ENCODE measurements around the gene TMEM207. TPM values are rescaled to one million over a fixed set of nuclear protein-coding genes. Genes with fewer than 3 reads are reported as not detected.

Gene TMEM207
- not detected for total RNA-seq
- long read RNA-seq, donor 1 = 0 reads
- long read RNA-seq, donor 2 = 0 reads

GRCh38 chr3:190449801-190450200 is at the start of gene TMEM207:
Gene TMEM207, minus strand, starts transcription at chr3:190449901. Its CDS starts 92 bp downstream, at chr3:190449809.
- ATAC-seq = no peak
- no peak for TF ChIP-seq CTCF (IDR thresholded peaks at IDR 0.05)
- Histone ChIP-seq H3K9me3 (no peaks in the 10 kb centered on the region), H3K4me3 (no peak within 1 kb of the TSS), H3K36me3 (ENCODE audit: low read depth) (no peaks in the 10 kb centered on the region), H3K4me1 (ENCODE audit: low read depth) (no peaks in the 10 kb centered on the region)
- intact Hi-C loops (cut with DNase I, micrococcal nuclease) = no loop called here
- DNase-seq = no peak

- H3K36me3 ChIP-seq (ENCODE audit: low read depth) = no peaks in the 10 kb centered on the region
- H3K9me3 ChIP-seq = no peaks in the 10 kb centered on the region
- intact Hi-C loops (cut with DNase I, micrococcal nuclease) = no loop called here
- H3K4me1 ChIP-seq (ENCODE audit: low read depth) = no peaks in the 10 kb centered on the region
- ATAC-seq (no peak), DNase-seq (no peak)
- TF ChIP-seq CTCF (IDR thresholded peaks at IDR 0.05) = no peak
- no peak overlapping the region for H3K4me3 ChIP-seq
Observed at GRCh38 chr3:190499122-190499521, 49.4 kb upstream of the TMEM207 start.

GRCh38 chr3:190498293-190498692 is 48.6 kb upstream of the TMEM207 start:
- Histone ChIP-seq H3K9me3 (no peaks in the 10 kb centered on the region), H3K4me3 (no peak overlapping the region), H3K36me3 (ENCODE audit: low read depth) (no peaks in the 10 kb centered on the region), H3K4me1 (ENCODE audit: low read depth) (no peaks in the 10 kb centered on the region)
- ATAC-seq (no peak), DNase-seq (no peak)
- intact Hi-C loops (cut with DNase I, micrococcal nuclease) = no loop called here
- TF ChIP-seq CTCF (IDR thresholded peaks at IDR 0.05) = no peak

GRCh38 chr3:190497811-190498210 is 48.1 kb upstream of the TMEM207 start:
- no peak for DNase-seq
- Histone ChIP-seq H3K9me3 (no peaks in the 10 kb centered on the region), H3K36me3 (ENCODE audit: low read depth) (no peaks in the 10 kb centered on the region), H3K4me3 (no peak overlapping the region), H3K4me1 (ENCODE audit: low read depth) (no peaks in the 10 kb centered on the region)
- ATAC-seq = no peak
- no peak for TF ChIP-seq CTCF (IDR thresholded peaks at IDR 0.05)
- intact Hi-C loops (cut with DNase I, micrococcal nuclease) = no loop called here

GRCh38 chr3:190496859-190497258 is 47.2 kb upstream of the TMEM207 start:
- Histone ChIP-seq H3K9me3 (no peaks in the 10 kb centered on the region), H3K4me1 (ENCODE audit: low read depth) (no peaks in the 10 kb centered on the region), H3K4me3 (no peak overlapping the region), H3K36me3 (ENCODE audit: low read depth) (no peaks in the 10 kb centered on the region)
- no peak for DNase-seq
- TF ChIP-seq CTCF (IDR thresholded peaks at IDR 0.05) = no peak
- ATAC-seq = no peak
- intact Hi-C loops (cut with DNase I, micrococcal nuclease) = no loop called here

GRCh38 chr3:190495796-190496195 is 46.1 kb upstream of the TMEM207 start:
- no peaks in the 10 kb centered on the region for H3K9me3 ChIP-seq
- H3K36me3 ChIP-seq (ENCODE audit: low read depth) = no peaks in the 10 kb centered on the region
- no peak for TF ChIP-seq CTCF (IDR thresholded peaks at IDR 0.05)
- H3K4me1 ChIP-seq (ENCODE audit: low read depth) = no peaks in the 10 kb centered on the region
- H3K4me3 ChIP-seq = no peak overlapping the region
- intact Hi-C loops (cut with DNase I, micrococcal nuclease) = no loop called here
- ATAC-seq (no peak), DNase-seq (no peak)
